ES-I3 (cell line): ENCODE results near the gene AZI2.
A peak's percentile ranks its signal among the peaks of the same experiment; 100 is the strongest.

Experiments
- H3K36me3 ChIP-seq: 2 replicates; pipeline ENCODE4 v1.6.1; 2013; ENCODE audit warnings: mild to moderate bottlenecking, low read length, control low read depth, moderate library complexity; ENCODE audit not compliant: insufficient read depth
- H3K4me1 ChIP-seq: 2 replicates; pipeline ENCODE4 v1.6.1; 2013; ENCODE audit warnings: mild to moderate bottlenecking, control low read depth, low read length; ENCODE audit not compliant: insufficient read depth
- H3K9ac ChIP-seq: 2 replicates; pipeline ENCODE4 v1.6.1; 2013; ENCODE audit warnings: low read depth, mild to moderate bottlenecking, low read length, moderate library complexity
- H3K9me3 ChIP-seq: 2 replicates; pipeline ENCODE4 v1.6.1; 2013; ENCODE audit warnings: mild to moderate bottlenecking, low read length, moderate library complexity; ENCODE audit not compliant: control insufficient read depth, insufficient read depth

The AZI2 gene

DNA sequence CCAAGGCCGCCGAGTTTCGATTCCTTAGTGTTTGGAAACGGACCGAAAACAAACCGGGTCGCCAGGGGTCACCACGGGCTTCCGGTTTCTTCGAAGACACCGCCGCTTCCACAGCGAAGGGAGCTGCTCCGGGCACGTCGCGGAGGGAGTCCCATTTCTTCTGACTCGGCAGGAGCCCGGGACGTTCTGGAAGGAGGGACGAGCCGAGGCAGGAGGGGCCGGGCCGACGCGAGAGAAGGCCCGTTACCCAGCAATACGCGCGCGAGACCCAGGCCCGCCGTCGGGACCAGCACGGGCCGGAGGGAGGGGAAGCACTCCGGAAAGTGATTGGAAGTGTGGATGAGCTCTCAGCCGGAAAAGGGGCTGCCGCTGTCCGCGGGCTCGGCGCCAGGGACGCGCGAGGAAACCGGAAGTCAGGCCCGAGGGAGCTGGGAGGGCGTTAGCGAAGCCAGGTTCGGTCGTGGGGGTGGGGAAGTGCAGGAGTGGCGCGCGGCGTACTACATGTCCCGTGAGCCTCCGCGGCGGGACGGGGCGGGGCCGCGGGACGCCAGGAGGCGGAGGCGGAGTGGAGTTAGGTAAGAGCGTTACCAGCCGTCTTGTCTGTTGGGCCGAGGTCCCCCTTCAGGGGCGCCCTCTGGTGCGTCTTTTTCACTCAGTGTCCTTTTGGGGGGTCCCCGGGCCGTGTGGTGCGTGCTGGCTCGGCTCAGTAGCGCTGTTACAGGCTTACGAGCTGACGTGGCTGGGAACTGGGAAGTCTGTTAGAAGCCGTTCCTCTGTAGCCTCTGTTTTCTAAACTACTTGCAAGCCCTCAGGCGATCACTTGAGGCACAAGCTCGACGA lies at the start of gene AZI2, which contains the start of gene ZCWPW2:
Gene AZI2 (minus strand): TSS at position 196 of the 840 bp plus-strand sequence. CDS start 8,207 bp downstream, outside the sequence.
Gene ZCWPW2 (plus strand): TSS at position 93 of the 840 bp plus-strand sequence. CDS start 64,348 bp downstream, outside the sequence.
- Histone ChIP-seq H3K9me3 (no peaks in the 10 kb centered on the region), H3K36me3 (no peaks in the 10 kb centered on the region), H3K4me1 (0 out of 2 replicates have a peak, but pooled peaks cover 3% of the 10 kb centered on the region), H3K9ac (peak within 1 kb of the TSS; percentile 94)

DNA sequence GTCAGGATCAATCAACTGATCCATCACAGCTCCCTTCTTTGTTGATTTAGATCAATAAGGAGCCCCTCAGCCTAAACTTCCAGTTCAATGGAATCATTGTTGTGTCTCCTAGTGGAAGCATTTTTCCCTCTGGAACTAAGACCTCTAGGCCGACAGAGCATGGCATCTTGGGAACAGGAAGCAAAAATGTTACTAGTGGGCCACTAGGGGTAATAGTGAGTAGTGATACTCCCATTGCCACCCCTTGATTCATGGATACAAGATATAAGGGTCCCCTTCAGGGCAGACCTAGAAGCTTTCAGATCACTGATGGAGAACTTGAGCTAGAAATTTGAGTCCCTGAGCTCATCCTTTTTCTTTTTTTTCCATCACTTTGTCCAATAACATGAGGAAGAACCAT lies 40.4 kb upstream of the AZI2 start:
- no peaks in the 10 kb centered on the region for H3K4me1 ChIP-seq
- H3K36me3 ChIP-seq: no peaks in the 10 kb centered on the region; the same call in 1 of the 2 replicates
- no peak overlapping the region for H3K9ac ChIP-seq
- no peaks in the 10 kb centered on the region for H3K9me3 ChIP-seq

DNA sequence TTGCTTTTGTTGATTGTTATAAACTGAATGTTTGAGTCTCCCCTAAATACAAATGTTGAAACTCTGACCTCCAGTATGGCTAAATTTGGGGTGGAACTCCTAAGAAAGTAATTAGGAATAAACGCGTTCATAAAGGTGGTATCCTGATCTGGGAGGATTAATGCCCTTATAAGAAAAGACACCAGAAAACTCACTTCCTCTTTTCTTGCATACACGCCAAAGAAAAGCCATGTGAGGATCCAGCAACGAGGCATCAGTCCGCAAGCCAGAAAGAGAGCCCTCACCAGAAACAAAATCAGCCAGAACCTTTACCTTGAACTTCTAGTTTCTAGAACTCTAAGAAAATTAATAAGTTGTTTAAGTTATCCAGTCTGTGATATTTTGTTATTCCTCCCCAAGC lies 37.4 kb upstream of the AZI2 start:
- Histone ChIP-seq H3K36me3 (no peaks in the 10 kb centered on the region; the same call in 1 of the 2 replicates), H3K9me3 (no peaks in the 10 kb centered on the region), H3K9ac (no peak overlapping the region), H3K4me1 (no peaks in the 10 kb centered on the region)

GRCh38 chr3:28376424-28376823 lies 27.8 kb upstream of the AZI2 start:
- Histone ChIP-seq H3K4me1 (no peaks in the 10 kb centered on the region), H3K36me3 (no peaks in the 10 kb centered on the region)

DNA sequence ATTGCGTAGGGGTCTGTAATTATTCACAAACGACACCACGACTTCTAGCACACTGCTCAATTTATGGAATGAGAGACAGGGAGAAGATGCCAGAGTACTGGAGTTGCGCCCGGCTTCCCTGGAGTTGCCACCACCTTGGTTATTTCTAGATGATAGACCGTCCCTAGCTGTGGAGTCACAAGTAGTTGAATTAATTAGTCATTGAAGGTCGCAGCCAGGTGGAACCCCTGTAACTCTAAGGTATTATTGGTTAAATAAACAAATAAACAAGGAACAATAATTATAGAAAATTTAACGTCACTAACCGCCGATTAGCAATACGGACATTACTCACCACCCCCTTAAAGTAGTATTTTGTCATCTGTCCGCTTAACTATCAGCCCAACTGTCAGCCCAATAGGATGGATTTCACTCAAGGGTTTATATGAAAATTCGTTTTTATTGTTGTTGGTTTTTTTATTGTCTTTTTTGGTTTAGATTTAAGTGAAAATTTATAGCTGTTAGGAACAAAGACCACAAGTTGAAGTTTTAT lies 911 bp upstream of the AZI2 start:
- H3K4me1 ChIP-seq: 0 out of 2 replicates have a peak, but pooled peaks cover 3% of the 10 kb centered on the region
- no peaks in the 10 kb centered on the region for H3K9me3 ChIP-seq
- no peaks in the 10 kb centered on the region for H3K36me3 ChIP-seq
- peak overlapping the region; percentile 94 for H3K9ac ChIP-seq

More at GRCh38 chr3:28376424-28376823, 27.8 kb upstream of the AZI2 start:
- no peaks in the 10 kb centered on the region for H3K9me3 ChIP-seq
- no peak overlapping the region for H3K9ac ChIP-seq

- Histone ChIP-seq H3K9me3 (no peaks in the 10 kb centered on the region), H3K36me3 (no peaks in the 10 kb centered on the region), H3K9ac (peak overlapping the region; percentile 94), H3K4me1 (0 out of 2 replicates have a peak, but pooled peaks cover 3% of the 10 kb centered on the region)
Observed at GRCh38 chr3:28348265-28348628, 377 bp downstream of the AZI2 start.

DNA sequence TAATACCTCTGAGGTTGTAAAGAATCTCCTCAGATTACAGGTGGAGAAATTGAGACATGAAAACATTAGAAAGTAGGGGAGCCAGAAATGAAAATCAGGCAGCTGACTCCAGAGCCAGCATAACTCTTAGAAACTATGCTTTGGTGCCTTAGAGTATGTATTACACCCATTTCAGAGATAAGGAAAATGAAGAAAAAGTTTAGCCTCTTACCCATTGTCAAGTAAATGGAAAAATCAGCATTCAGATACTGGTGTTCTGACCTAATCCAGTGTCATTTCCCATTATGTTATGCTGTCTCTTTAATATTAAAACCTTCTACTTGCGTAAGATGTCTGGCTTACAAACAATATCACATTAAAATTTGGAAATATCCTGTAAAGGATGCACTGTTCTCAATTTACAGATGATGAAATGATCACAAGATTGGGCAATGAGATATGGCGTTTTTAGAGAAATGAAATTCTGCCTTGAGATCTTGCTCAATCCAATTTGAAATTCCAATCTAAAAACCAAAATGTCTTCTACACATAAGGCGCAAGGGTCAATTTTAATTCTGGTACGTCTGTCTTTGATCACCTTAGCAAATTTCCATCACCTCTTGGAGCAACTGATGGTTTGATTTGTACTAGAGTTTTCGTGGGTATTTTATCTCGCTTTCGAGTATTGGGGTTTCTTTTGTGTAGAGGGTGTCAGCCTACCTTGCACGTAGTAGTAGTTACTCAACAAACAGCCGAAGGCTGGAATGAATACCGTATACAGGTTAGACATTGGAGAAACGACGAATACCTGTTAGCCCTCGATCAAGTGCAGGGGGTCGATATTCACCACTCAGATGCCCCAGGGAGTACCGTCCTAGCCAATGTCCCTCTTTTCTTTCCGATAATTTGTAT lies 1.0 kb downstream of the AZI2 start:
- H3K4me1 ChIP-seq: 0 out of 2 replicates have a peak, but pooled peaks cover 3% of the 10 kb centered on the region
- no peaks in the 10 kb centered on the region for H3K9me3 ChIP-seq
- H3K36me3 ChIP-seq: no peaks in the 10 kb centered on the region
- H3K9ac ChIP-seq: peak overlapping the region; percentile 94

GRCh38 chr3:28345690-28346089 lies 2.9 kb downstream of the AZI2 start:
- H3K36me3 ChIP-seq: no peaks in the 10 kb centered on the region
- H3K9me3 ChIP-seq: no peaks in the 10 kb centered on the region
- H3K4me1 ChIP-seq: 0 out of 2 replicates have a peak, but pooled peaks cover 3% of the 10 kb centered on the region
- H3K9ac ChIP-seq: no peak overlapping the region

GRCh38 chr3:28343144-28343543 lies 5.5 kb downstream of the AZI2 start:
- H3K36me3 ChIP-seq: no peaks in the 10 kb centered on the region
- no peaks in the 10 kb centered on the region for H3K9me3 ChIP-seq
- H3K4me1 ChIP-seq: 0 out of 2 replicates have a peak, but pooled peaks cover 3% of the 10 kb centered on the region
- H3K9ac ChIP-seq: no peak overlapping the region

DNA sequence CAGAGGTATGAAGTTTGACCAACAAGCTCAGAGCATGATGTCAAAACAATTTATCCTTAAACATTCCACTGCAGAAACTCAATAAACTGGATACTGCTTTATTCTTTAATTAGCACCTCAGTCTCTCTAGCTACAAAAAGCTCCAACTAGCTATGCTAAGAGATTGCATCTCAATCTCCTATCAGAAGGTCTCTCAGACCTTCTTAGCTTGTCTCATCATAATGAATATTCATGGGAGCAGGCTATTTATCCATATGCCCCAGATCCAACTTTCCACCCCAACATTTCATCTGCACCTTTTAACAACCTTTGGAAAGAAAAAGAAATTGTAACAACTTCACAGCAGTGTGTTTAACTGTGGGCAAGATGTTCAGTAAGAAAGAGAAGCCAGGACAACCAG lies 11.4 kb downstream of the AZI2 start:
- Histone ChIP-seq H3K9ac (no peak overlapping the region), H3K4me1 (no peaks in the 10 kb centered on the region), H3K9me3 (no peaks in the 10 kb centered on the region), H3K36me3 (0 out of 2 replicates have a peak, but pooled peaks cover 2% of the 10 kb centered on the region)

GRCh38 chr3:28335246-28335645 lies 13.4 kb downstream of the AZI2 start:
- Histone ChIP-seq H3K36me3 (0 out of 2 replicates have a peak, but pooled peaks cover 2% of the 10 kb centered on the region), H3K9me3 (no peaks in the 10 kb centered on the region), H3K4me1 (no peaks in the 10 kb centered on the region), H3K9ac (no peak overlapping the region)

GRCh38 chr3:28334552-28334951 lies 14.1 kb downstream of the AZI2 start:
- Histone ChIP-seq H3K36me3 (0 out of 2 replicates have a peak, but pooled peaks cover 2% of the 10 kb centered on the region), H3K9me3 (no peaks in the 10 kb centered on the region), H3K4me1 (no peaks in the 10 kb centered on the region), H3K9ac (no peak overlapping the region)

- no peaks in the 10 kb centered on the region for H3K9me3 ChIP-seq
- no peak overlapping the region for H3K9ac ChIP-seq
- H3K36me3 ChIP-seq: peaks cover 4% of the 10 kb centered on the region
- H3K4me1 ChIP-seq: no peaks in the 10 kb centered on the region
Observed at GRCh38 chr3:28328188-28329151, 20.2 kb downstream of the AZI2 start.
